Subcutaneous abdominal adipose tissue (tissue), 5 donors: Measurements from ENCODE around the gene LPIN1.

Experiments used
- H3K27ac ChIP-seq: one replicate; pipeline ENCODE4 v1.7.0; 2013; ENCODE audit warnings: low read depth, mild to moderate bottlenecking, inconsistent platforms, low read length, moderate library complexity
- H3K27me3 ChIP-seq, 5 donors: one replicate each; pipeline ENCODE4 v1.7.0; 2013; ENCODE audit warnings: low read length in 5 of 5, inconsistent platforms in 1 of 5; ENCODE audit not compliant: control insufficient read depth in 5 of 5, insufficient read depth in 4 of 5
- H3K36me3 ChIP-seq, 5 donors: one replicate each; pipeline ENCODE4 v1.7.0; 2013; ENCODE audit warnings: low read length in 5 of 5; ENCODE audit not compliant: control insufficient read depth in 5 of 5, insufficient read depth in 5 of 5
- H3K4me1 ChIP-seq, 5 donors: one replicate each; pipeline ENCODE4 v1.7.0; 2013; ENCODE audit warnings: low read length in 5 of 5, mild to moderate bottlenecking in 3 of 5, moderate library complexity in 1 of 5; ENCODE audit not compliant: control insufficient read depth in 5 of 5, insufficient read depth in 5 of 5
- H3K4me3 ChIP-seq, 5 donors: one replicate each; pipeline ENCODE4 v1.7.0; 2013; ENCODE audit warnings: low read length in 5 of 5, low read depth in 1 of 5
- H3K9ac ChIP-seq, 5 donors: one replicate each; pipeline ENCODE4 v1.7.0; 2013; ENCODE audit warnings: low read length in 5 of 5, mild to moderate bottlenecking in 4 of 5, moderate library complexity in 3 of 5
- H3K9me3 ChIP-seq, 5 donors: one replicate each; pipeline ENCODE4 v1.7.0; 2013; ENCODE audit warnings: low read length in 5 of 5; ENCODE audit not compliant: control insufficient read depth in 5 of 5
- donor health status: healthy.
- donor health status: healthy.
- donor health status: healthy.
- donor health status: healthy.
- donor health status: healthy.

Gene LPIN1

GRCh38 chr2:11867926-11868325, 121.5 kb downstream of the LPIN1 start:
- H3K9me3 ChIP-seq, result no peaks in the 10 kb centered on the region
- H3K36me3 ChIP-seq, result no peaks in the 10 kb centered on the region
- peaks cover under 1 to 19% (median 10%) of the 10 kb centered on the region in 5 donors for H3K4me1 ChIP-seq
- H3K27ac ChIP-seq, result no peak overlapping the region
- peaks cover 0 to 5% (median 0%) of the 10 kb centered on the region in 5 donors for H3K27me3 ChIP-seq
- H3K4me3 ChIP-seq, result no peak overlapping the region
- no peak overlapping the region for H3K9ac ChIP-seq

GRCh38 chr2:11869391-11869991, 123.1 kb downstream of the LPIN1 start:
- H3K9ac ChIP-seq, result no peak overlapping the region
- H3K4me1 ChIP-seq, result peaks cover 0 to 7% (median 4%) of the 10 kb centered on the region in 5 donors
- no peak overlapping the region for H3K27ac ChIP-seq
- no peaks in the 10 kb centered on the region for H3K36me3 ChIP-seq
- no peaks in the 10 kb centered on the region for H3K9me3 ChIP-seq
- no peak overlapping the region for H3K4me3 ChIP-seq
- H3K27me3 ChIP-seq, result peaks cover 0 to 5% (median 0%) of the 10 kb centered on the region in 5 donors

- H3K27me3 ChIP-seq, result peaks cover 0 to 5% (median 0%) of the 10 kb centered on the region in 5 donors
- H3K9me3 ChIP-seq, result no peaks in the 10 kb centered on the region
- H3K36me3 ChIP-seq, result no peaks in the 10 kb centered on the region
- H3K4me1 ChIP-seq, result peaks cover 0 to 7% (median 4%) of the 10 kb centered on the region in 5 donors
- H3K27ac ChIP-seq, result no peak overlapping the region
- no peak overlapping the region for H3K4me3 ChIP-seq
- no peak overlapping the region for H3K9ac ChIP-seq
Measured at GRCh38 chr2:11870064-11870463, 123.6 kb downstream of the LPIN1 start.

GRCh38 chr2:11870584-11870983, 124.2 kb downstream of the LPIN1 start:
- Histone ChIP-seq H3K4me1 (peaks cover 0 to 7% (median 4%) of the 10 kb centered on the region in 5 donors), H3K27me3 (peaks cover 0 to 5% (median 0%) of the 10 kb centered on the region in 5 donors), H3K27ac (no peak overlapping the region), H3K4me3 (no peak overlapping the region), H3K36me3 (no peaks in the 10 kb centered on the region), H3K9ac (no peak overlapping the region), H3K9me3 (no peaks in the 10 kb centered on the region)

- H3K27me3 ChIP-seq, result peaks cover 0 to 5% (median 0%) of the 10 kb centered on the region in 5 donors
- no peak overlapping the region for H3K27ac ChIP-seq
- no peaks in the 10 kb centered on the region for H3K36me3 ChIP-seq
- H3K4me1 ChIP-seq, result peaks cover 0 to 7% (median 4%) of the 10 kb centered on the region in 5 donors
- H3K9me3 ChIP-seq, result no peaks in the 10 kb centered on the region
- no peak overlapping the region for H3K4me3 ChIP-seq
- no peak overlapping the region for H3K9ac ChIP-seq
Measured at GRCh38 chr2:11871421-11871820, 125.0 kb downstream of the LPIN1 start.

GRCh38 chr2:11872247-11872947, 126.0 kb downstream of the LPIN1 start:
- Histone ChIP-seq H3K4me1 (peaks cover 0 to 7% (median 4%) of the 10 kb centered on the region in 5 donors), H3K4me3 (no peak overlapping the region), H3K9me3 (no peaks in the 10 kb centered on the region), H3K36me3 (no peaks in the 10 kb centered on the region), H3K9ac (no peak overlapping the region), H3K27ac (no peak overlapping the region), H3K27me3 (peaks cover 0 to 5% (median 0%) of the 10 kb centered on the region in 5 donors)

GRCh38 chr2:11872948-11873269, 126.5 kb downstream of the LPIN1 start:
- no peak overlapping the region for H3K4me3 ChIP-seq

GRCh38 chr2:11873356-11874154, 127.1 kb downstream of the LPIN1 start:
- H3K9me3 ChIP-seq, result no peaks in the 10 kb centered on the region
- no peaks in the 10 kb centered on the region for H3K36me3 ChIP-seq
- no peak overlapping the region for H3K27ac ChIP-seq
- no peak overlapping the region for H3K9ac ChIP-seq
- H3K4me3 ChIP-seq, result no peak overlapping the region
- H3K4me1 ChIP-seq, result peaks cover 0 to 7% (median 4%) of the 10 kb centered on the region in 5 donors
- H3K27me3 ChIP-seq, result peaks cover 0 to 5% (median 0%) of the 10 kb centered on the region in 5 donors

More at GRCh38 chr2:11872948-11873269, 126.5 kb downstream of the LPIN1 start:
- Histone ChIP-seq H3K27ac (no peak overlapping the region), H3K27me3 (peaks cover 0 to 5% (median 0%) of the 10 kb centered on the region in 5 donors), H3K36me3 (no peaks in the 10 kb centered on the region), H3K4me1 (peaks cover 0 to 7% (median 4%) of the 10 kb centered on the region in 5 donors), H3K9ac (no peak overlapping the region), H3K9me3 (no peaks in the 10 kb centered on the region)

- H3K4me1 ChIP-seq, result peaks cover 0 to 7% (median 4%) of the 10 kb centered on the region in 5 donors
- H3K27me3 ChIP-seq, result peaks cover 0 to 5% (median 0%) of the 10 kb centered on the region in 5 donors
- H3K36me3 ChIP-seq, result no peaks in the 10 kb centered on the region
- H3K27ac ChIP-seq, result no peak overlapping the region
- H3K4me3 ChIP-seq, result no peak overlapping the region
- H3K9ac ChIP-seq, result no peak overlapping the region
- no peaks in the 10 kb centered on the region for H3K9me3 ChIP-seq
Measured at GRCh38 chr2:11874861-11875260, 128.4 kb downstream of the LPIN1 start.

- no peaks in the 10 kb centered on the region for H3K36me3 ChIP-seq
- no peak overlapping the region for H3K4me3 ChIP-seq
- peaks cover 0 to 5% (median 0%) of the 10 kb centered on the region in 5 donors for H3K27me3 ChIP-seq
- peaks cover 0 to 7% (median 4%) of the 10 kb centered on the region in 5 donors for H3K4me1 ChIP-seq
- no peaks in the 10 kb centered on the region for H3K9me3 ChIP-seq
- no peak overlapping the region for H3K9ac ChIP-seq
- H3K27ac ChIP-seq, result no peak overlapping the region
Measured at GRCh38 chr2:11875481-11875880, 129.0 kb downstream of the LPIN1 start.
